ENCODE data around the gene EHD3.

The EHD3 gene

DNA sequence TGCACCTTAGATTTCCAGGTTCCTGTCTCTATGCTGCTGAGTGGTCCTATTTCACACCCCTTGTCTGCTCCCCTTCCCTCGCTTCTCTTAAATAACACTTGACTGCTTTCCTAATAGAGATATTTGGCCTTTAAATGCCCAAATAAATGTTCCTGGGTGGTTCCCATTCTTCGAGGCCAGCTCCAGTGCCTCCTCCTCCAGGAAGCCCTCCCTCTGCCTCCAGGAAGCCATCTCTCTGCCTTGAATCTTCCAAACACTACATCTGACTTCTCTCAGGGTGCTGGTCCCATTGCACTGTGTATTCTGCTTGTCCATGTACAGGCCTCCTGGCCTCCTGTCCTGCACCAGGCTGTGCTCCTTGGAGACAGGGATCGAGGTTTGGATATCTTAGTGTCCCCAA, 14.2 kb downstream of the EHD3 start:
- no peak for DNase-seq (ENCODE audit: low spot score)
- TF ChIP-seq, protein P1, sequence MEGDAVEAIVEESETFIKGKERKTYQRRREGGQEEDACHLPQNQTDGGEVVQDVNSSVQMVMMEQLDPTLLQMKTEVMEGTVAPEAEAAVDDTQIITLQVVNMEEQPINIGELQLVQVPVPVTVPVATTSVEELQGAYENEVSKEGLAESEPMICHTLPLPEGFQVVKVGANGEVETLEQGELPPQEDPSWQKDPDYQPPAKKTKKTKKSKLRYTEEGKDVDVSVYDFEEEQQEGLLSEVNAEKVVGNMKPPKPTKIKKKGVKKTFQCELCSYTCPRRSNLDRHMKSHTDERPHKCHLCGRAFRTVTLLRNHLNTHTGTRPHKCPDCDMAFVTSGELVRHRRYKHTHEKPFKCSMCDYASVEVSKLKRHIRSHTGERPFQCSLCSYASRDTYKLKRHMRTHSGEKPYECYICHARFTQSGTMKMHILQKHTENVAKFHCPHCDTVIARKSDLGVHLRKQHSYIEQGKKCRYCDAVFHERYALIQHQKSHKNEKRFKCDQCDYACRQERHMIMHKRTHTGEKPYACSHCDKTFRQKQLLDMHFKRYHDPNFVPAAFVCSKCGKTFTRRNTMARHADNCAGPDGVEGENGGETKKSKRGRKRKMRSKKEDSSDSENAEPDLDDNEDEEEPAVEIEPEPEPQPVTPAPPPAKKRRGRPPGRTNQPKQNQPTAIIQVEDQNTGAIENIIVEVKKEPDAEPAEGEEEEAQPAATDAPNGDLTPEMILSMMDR (IDR thresholded peaks at IDR 0.05; ENCODE audit: extremely low read depth, missing control alignments): no peak

DNA sequence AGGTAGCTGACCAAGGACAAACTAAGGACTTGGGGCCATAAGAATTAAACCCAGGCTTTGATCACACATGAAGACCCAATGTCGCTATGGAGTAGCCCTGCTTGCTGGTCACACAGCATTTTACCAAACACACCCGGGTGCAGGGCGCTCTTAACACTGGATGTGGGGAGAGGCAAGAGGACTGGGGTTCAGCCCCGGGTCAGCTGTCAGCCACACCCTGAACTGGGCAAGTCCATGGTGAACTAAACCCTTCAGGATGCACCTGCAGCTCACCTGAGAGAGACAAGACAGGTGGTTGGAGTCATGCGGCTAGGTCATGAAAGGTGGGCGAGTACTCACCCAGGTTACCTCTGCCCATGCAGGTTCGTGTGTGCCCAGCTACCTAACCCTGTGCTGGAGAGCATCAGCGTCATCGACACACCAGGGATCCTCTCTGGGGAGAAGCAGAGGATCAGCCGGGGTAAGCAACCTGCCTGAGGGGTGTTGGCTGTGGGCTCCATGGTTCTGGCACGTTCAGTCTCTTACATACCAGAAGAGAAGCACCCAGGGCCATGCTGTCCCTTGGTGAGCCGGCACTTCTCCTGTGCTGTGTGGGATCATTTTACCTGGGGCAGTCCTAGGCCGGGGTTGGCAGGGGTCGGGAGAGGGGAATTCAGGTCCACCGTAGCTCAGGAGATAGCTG, 15.2 kb downstream of the EHD3 start:
- TF ChIP-seq, protein P1 (IDR thresholded peaks at IDR 0.05; ENCODE audit: extremely low read depth, missing control alignments): no peak
- no peak for DNase-seq (ENCODE audit: low spot score)

DNA sequence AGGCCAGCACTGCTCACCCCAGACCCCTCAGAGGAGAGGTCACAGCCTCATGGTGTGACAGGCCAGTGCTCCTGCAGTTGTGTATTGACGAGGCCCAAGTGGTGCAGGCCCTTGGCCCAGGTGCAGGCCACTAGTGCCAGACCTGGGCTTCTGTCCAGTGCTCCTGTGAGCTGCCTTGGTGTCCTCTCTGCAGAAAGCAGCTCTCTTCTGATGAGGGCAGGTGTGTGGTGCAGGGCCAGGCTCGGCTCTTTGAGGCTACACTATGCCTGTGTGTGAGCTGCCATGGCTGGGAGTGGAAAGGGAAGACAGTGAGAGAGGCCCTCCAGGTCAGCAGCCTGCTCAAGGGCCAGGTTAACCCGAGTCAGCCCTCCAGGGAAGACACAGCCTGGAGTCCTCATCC, 17.1 kb downstream of the EHD3 start:
- TF ChIP-seq, protein P1 (IDR thresholded peaks at IDR 0.05; ENCODE audit: extremely low read depth, missing control alignments): no peak
- no peak for DNase-seq (ENCODE audit: low spot score)

DNA sequence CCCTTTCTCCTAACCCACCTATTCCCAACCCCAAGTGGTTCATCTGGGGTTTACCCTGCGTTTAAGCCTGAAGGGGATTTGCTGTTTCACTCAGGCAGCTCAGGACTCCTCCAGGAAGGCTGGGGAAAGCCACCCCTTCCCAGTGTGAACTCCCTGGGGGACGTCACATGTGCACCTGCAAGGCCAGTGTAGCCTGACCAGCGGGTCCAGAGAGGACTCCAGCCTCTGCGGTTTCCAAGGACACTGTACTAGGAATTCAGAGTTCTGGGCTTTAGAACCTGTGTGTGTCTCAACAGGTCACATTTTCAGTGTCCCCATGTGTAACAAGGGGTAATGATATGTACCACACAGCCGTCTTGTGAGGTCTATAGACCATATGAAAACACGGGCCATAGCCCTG, 17.9 kb downstream of the EHD3 start:
- DNase-seq (ENCODE audit: low spot score): no peak
- TF ChIP-seq, protein P1 (IDR thresholded peaks at IDR 0.05; ENCODE audit: extremely low read depth, missing control alignments): no peak

DNA sequence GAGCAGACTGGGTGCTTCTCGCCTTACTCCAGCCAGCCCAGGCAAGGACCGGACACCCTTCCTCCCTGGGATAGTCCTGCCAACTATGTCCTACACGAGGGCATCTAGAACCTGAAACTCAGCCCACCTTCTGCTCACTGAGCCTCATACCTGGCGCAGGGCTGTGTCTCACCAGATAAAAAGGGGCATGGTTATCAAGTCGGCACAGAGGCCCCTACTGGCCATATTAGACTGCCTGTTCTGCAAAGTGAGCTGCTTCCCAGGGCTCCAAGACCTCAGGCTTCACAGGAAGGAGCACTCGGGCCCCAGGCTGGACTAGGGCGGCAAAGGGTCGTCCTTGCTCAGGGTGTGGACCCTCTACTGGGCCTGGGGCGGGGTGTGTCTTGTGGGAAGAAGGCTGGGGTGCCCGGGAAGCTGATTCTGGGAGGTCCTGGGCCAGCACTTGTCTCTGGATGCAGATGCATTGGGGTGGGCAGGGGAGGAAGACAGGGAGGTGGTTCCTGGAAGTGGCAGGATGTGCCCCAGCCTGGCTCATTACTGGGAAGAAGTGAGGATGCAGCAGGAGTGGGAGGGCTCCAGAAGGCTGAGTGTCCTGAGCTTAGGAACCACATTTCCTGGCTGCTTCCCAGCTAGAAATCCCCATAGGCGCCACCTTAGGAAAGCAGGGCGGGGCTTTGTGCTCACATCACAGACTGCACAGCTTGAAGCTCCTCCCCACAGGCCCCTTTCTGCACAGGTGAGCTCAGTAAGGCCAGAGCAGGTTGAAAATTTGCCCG, 19.6 kb downstream of the EHD3 start:
- TF ChIP-seq, protein P1 (IDR thresholded peaks at IDR 0.05; ENCODE audit: extremely low read depth, missing control alignments): no peak
- DNase-seq (ENCODE audit: low spot score): no peak

DNA sequence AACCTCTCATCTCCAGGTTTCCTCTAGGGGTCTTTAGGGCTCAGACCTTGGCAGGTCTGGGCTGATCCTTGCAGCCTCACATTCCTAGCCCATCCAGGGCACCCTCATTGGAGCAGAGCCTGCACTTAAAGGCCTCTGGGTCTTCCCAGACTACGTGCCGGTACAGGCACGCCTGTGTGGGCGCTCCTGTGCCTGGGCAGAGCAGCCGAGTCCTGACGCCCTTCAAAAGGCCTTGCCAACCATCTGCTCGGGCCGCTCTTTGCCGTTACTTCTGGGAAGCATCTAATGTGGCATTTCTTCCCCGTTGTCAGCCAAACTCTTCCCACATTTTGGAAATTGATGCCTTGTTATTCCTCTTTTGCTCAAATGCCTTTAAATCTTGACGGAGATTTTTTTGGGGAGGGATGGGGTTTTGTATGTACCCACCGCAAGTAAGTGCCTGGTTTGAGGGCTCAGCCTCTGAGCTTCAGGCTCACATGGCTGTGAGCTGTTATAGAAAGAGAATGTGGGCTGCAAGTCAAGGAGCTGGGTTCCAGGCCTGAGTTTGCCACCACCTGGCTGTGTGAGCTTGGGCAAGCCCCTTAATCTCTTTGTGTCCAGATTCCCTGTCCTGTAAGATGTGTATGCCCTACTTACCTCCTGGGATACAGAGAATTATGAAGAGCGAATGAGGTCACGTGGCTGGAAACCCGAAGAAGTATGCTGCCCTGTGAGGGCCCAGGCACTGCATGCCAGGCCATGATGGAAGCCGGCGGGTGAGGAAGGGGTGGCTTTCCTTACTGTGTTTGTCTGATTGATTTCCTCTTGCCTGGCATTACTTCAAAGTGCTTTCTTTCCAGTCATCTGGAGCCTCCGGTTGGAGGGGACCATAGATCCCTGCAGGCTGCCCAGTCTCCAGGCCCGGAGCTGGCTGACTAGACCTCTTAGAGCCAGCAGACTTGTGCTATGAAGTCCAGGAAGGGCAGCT, 20.6 kb downstream of the EHD3 start:
- no peak for DNase-seq (ENCODE audit: low spot score)
- TF ChIP-seq, protein P1 (IDR thresholded peaks at IDR 0.05; ENCODE audit: extremely low read depth, missing control alignments): no peak

Data from GM20000 (cell line).